HG02852 (cell line): ENCODE results near the gene ALPI.

Experiments used
- ATAC-seq: cut with Tn5 transposase; IDR thresholded peaks from one replicate; pipeline ENCODE4 v1.9.1; 2021; ENCODE audit warnings: mild to moderate bottlenecking, moderate library complexity; ENCODE audit not compliant: unreplicated experiment

ALPI gene

DNA sequence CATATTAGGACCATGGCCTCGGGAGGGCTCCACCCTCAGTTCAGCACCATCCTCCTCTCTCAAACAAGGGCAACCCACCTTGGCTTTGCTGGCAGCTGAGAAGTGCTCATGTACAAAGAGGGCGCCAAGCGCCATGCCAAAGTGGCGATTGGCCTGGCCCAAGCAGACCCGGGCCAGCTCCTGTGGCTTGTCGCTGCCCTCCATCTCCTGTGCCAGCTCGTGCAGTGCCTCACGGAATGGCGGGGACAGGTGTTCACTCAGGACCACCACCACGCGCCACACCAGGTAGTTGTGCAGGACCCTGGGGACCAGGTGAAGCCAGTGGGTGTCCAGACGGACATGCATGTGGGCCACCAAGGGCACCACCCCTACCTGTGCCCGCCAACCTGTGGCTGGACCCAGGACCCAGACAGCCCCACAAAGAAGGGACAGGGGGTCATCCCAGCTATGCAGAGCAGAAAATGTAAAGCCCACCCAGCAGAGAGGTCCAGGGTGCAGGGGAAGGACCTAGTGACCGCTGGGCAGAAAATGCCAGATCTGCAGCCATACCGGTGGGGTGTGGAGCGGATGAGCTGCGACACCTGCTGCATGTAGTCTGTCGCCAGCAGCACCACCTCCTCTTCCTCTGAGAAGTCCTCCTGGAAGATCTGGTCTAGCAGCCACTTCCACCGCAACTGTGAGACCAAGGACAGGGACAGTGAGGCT, 28.1 kb downstream of the ALPI start:
- ATAC-seq, result no peak

DNA sequence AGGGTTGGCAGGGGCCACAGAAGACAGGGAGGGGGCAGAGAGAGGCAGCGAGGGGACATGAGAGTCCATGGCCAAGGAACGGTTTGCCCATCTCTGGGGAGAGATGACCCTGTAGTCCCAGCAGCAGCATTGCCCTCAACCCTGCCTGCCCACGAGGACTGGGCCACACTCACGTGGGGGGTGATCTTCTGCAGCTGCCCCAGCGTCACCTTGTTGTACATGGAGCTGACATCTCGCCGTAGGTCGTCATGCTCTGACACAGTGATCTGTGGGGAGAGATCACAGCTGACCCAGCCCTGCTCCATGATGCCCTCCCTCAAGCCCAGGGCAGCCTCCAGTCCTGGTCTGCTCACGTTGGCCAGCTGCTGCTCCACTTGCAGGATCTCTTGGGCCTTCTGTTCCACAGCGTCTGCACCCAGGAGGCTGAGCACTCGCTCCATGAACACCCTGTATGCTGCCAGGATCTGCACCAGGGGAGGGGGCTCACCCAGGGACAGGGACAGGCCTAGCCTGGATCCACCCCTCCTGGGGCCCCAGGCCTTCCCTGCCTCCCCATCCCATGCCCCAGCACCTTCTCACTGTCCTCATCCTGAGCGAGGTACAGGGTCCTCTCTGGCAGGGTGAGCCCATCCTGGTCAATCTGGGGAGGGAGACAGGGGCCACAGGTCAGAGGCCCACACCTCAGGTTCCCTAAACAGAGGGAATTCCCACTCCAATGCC, 28.8 kb downstream of the ALPI start:
- ATAC-seq, result no peak

DNA sequence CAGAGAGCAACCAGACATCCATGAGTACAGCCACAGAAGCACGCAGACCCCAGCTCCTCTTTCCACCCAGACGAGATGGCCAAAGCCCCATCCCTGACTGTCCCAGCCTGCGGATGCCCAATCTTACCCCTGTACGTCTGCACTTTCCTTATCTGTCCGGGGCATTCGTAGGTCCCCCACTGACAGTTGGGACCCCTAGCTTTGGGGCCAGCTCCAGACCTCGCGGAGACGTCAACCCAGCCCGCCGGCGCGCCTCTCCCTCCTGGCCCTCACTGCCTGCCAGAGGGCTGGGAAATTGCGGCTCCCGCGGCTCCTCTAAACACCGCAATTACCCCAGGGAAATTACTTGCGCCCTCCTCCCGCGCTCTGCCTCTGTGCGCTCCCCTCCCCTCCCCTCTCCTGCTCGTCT, 29.4 kb downstream of the ALPI start:
- no peak for ATAC-seq

DNA sequence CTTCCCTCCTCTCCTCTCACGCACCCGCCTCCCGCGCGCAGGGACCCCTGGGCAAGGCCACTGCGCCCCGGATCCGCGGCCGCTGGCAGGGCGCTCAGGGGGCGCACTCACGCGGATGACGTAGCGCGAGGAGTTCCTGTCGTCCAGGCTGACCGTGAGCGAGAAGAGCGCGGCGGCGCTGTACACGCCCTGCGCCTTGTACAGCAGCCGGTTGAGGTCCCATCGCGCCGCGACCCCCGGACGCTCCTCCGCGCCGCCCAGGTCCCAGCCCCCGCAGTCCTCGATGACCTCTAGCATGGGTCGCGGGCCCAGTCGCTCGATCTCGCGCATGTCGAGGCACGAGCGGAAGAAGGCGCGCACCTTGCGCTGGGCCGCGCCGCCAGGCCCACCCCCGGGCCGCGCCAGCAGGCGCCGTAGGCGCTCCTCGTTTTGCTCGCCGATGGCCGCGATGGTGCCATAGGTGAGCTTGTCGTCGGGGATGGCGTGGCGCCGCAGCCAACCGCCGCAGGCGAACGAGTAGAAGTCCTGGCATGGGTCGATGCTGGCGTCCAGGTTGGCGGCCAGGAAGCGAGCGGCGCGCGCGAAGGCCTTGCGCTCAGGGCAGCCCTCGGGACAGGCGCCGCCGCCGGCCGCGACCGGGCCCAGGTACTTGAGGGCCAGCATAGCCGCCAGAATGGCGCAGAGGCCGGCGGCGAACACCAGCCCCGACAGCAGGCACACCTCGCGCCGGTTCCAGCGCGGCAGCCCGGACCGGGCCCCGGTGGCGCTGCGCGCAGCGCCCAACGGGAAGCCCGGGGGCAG, 30.0 kb downstream of the ALPI start:
- no peak for ATAC-seq

DNA sequence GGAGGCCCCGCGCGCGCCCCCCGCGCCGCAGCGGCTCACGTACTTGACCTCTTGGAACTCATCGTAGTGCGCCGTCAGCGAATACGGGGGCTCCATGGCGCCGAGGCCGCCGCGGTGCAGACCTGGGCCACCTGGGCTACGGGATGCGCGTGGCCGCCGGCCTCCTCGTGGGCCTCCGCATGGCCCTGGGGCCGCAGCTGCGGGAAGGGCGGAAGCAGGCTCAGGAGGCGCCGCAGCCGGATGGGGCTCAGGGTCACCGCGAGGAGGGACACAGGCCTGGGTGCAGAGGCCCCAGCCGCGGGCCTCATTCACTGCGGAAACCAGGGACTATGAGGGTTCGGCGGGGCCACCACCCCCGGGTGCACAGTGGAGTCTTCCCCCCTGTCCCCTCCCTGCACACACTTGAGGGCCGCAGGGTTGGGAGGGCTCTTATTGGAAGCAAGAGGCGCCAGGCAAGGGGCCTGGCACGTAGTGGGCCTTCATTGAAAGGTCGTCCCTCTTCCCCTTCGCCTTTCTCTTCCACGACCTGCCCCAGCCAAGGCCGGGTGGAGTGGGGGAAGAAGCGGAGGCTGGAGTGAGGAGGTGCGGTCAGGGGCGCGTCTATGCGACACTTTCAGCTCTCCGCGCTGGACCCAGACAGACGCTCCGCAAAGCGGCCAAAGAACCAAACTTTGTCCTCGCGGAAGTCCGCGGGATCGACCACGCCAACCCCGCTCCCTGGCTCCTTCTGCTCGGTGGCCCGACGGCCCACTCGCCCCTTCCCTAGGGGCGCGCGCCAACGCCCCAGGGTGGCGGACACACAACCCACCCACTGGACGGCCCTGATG, 30.8 kb downstream of the ALPI start:
- ATAC-seq, result no peak

DNA sequence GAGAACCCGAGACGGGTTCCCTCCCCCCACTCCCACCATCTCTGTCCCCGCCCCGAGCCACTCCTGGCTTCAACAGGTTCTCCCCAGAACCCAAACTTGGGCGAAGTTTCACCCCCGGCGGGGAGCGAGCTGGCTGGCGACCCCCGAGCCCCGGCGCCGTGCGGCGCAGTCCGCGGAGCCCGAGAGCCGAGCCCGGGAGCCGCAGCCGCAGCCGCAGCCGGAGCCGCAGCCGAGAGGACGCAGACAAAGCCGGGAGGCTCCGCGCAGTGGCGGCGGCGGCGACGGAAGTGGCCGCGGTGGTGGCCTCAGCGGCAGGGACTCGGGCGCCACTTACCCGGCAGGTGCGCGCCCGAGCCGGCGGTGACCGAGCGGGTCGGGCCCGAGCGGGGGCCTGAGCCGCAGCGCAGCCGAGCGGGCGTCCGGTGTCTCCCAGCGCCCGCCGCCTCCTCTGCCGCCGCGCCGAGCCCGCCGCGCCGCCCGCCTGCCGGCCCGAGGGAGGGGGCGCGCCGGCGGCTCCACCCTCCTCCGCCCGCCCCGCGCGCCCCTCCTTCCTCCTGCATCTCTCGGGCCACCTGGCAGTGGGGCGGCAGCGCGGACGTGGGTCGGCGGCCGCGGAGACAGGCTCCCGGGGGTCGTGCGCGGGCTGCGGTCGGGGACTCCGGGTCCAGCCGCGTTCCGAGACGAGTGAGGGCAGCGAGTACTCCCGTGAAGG, 31.6 kb downstream of the ALPI start, which contains the start of gene ECEL1:
TSS of gene ECEL1 (minus strand) at position 450 of the 712 bp plus-strand sequence. CDS start 1,181 bp downstream, outside the sequence.
- ATAC-seq, result no peak

DNA sequence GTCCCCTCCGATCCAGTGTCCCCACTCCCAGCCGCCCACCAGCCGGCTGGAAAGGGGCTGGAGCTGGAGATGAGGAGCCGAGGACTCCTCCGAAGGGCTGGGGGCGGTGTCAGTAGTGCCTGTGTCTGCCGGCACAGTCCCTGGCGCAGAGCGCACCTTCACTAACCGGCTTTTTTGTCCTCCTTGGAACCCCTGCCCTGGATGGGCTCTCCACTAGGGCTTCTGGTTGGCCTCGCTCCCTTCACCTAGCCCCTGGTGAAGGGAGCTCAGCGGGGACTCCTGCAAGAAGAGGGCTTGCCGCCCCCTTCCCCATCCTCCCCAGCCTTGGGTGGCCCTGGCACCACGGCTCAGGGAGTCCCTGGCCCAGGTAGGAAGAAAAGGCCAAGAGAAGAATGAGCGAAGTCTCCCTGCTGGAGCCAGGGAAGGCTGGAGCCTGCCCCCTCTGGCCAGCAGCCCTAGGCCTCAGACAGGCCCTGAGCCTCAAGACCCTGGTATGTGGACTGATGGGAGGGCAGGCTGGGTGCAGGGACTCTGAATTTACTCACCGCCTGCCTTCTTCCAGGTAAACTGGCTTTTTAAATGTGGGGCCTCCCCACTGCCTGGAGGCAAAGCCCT, 32.3 kb downstream of the ALPI start:
- ATAC-seq, result no peak

DNA sequence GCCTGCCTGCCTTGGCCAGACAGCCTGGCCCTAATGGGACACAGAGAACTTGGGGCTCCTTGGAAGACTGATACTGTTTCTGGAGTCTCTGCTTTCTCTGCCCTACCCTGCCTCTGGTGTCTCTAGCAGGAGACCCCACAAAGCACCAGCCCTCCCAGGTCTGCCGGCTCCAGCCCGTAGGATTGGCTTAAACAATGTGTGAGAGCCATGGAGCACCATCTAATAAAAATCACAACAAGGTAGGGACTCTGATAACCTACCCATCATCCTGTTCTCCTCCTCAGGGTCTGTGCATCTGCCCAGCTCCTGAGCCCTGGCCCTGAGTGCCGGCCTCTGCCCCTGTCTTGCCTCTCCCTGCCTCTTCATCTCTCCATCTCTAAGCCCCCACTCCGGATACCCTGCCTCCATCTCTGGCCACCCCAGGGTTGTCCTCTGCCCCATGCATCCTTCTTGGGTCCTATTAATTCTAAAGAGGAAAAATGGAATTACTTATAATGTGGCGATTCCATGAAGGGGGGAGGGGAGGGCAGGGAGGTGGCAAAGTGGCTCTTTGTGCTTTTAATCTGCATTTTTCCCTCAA, 32.9 kb downstream of the ALPI start:
- no peak for ATAC-seq

DNA sequence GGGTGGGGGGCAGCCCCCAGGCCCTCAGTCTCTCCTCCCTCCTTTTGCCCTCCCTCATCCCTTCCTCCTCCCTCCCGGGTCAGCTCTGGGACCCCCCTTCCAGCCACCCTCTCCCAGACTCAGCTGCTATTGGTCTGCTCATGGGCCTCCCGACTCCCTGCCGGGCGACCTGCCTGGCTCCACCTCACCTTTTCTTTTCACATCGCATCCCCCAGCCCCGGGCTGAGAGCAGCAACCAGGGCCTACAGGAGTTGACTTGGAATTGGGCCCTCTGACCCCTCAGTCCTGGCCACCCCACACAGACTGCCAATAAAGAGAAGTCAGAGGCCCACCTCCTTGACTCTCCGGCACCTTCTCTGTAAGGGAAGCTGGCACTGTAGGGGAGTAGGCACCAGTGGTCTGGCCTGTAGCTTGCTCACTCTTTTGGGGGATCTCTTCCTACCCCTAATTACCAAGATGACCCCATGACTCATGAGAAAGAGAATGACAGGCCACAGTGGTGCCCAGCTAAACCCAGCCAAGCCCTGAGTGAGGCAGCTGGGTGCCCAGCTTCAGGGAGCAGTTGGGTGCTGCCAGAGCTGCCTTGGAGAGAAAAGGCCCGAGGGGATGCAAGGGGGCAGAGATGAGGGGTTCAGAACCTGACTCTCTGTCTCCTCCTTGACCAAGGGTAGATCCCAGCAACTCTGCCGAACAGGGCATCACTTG, 33.7 kb downstream of the ALPI start:
- no peak for ATAC-seq

DNA sequence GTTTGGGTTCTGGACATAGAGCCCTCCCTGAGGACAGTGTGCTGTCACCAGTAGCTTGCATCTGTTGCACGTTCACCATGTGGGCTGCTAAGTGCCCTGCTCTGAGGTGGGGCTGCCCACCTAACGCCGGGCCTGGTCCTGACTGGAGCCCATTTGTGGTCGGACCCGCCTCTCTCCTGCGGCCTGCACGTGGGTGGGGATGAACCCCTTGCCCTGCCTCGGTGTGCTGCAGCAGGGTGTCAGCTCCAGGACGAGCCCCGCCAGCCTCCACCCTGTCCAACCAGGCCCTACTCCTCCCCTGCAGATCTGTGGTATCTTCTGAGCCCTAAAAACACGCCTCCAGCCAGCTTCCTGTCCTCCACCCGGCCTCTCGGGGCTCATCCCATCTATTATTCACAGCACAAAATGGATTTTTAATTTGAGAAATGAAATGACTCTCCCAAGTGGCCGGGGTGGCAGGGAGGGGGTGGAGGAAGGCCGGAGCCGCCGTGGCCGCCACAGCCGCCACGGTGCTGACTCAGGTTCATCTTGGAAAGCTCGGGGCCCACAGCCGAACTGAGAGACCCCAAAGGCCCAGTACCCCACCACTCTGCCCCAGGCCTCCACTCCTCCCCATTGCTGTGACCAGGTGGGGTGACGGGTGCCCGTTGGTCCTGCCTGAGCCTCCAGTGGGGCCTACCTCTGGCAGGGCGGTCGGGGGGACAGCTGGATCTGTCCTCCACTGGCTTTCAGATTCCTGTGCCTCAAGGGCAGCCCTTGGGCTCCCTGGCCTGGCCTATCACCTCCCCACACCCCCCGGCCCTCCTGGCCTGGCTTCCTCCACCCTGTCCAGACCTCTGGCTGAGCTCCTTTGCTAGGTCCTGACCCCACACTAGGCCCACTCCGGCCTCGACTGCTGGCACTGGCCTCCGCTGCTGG, 34.5 kb downstream of the ALPI start:
- ATAC-seq, result no peak

DNA sequence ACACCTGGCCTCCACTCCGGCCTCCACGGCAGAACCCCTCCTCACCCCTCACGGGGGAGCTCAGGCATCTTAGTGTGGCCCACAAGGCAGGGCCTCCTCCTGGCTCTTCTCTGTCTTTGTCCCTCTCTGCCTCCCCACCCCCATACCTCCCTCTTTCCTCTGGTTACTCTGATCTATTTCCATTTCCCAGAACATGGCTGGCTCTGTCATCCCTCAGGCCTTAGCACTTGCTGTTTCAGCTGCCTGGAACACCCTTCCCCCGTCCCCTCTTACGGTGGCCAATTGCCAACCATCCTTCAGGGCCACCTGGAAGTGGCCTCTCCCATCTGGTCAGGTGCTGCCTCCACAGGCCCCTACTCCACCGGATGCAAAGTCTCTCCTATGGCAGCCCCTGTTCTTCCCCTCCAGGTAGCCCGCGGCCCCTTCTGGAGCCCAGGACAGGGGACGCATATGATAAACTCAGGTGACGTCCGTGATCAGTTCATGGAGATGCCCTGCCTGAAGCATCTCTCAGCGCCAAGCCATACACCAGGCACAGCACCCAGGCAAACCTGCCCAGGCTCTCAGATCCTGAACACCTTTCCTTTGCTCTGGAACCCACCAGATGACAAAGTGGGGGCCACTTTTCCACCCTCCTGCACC, 35.3 kb downstream of the ALPI start:
- ATAC-seq, result no peak

DNA sequence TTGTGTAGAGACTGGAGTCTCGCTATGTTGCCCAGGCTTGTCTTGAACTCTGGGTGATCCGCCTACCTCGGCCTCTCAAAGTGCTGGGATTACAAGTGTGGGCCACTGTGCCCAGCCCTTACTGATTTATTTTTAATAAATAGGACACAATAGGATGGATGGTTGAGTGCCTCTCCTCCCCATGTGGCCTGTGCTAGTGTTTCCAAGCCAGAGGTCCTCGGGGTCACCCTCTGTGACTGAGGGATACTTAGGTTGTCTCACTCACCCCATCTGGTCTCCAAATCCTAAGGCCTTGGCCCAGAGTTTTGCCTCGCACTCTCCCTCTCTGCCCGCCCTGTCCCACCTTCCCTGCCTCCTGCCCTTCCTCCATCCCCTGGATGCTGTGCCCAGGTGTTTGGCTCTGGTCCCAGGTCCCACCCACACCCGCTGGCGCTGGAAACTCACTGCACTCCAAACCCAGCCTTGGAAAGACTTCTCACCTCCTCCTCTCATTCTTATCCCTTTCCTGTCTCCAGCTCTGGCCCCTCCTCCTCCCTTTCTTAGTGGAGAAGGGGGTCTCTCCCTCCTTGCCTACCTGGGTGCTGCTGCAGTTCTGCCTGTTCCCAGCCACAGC, 36.4 kb downstream of the ALPI start:
- no peak for ATAC-seq

DNA sequence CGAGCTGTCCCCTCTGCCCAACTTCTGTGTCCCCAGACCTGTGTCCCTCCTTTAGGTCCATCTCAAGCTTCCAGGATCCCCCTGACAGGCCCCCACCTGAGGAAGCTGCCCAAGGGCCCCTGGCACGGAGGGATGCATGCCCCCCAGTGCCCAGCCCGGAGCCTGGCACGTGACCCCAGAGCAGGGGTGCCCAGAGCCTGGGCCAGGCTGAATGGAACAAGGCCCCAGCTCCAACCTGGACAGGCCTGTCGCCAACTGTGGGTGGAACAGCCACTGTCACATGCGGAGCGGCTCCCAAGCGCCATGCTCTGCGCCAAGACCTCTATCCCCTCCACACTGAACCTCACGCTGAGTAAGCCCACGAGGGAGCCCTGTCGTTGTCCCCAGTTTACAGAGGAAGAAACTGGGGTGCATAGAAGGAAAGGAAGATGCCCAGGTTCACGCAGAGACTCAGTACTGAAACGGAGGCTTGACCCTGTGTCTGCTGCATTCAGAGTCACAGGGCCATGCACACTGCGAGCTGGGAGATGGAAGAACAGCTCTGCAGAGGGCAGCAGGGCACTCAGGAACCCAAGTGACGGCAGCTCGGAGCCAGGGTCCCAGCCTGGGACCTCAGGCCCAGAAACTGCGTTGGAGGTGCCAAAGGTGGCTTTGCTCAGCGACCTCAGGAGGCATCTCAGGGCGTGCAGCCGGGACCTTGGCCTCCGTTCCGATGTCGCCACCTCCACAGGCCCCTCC, 37.2 kb downstream of the ALPI start:
- ATAC-seq, result no peak

DNA sequence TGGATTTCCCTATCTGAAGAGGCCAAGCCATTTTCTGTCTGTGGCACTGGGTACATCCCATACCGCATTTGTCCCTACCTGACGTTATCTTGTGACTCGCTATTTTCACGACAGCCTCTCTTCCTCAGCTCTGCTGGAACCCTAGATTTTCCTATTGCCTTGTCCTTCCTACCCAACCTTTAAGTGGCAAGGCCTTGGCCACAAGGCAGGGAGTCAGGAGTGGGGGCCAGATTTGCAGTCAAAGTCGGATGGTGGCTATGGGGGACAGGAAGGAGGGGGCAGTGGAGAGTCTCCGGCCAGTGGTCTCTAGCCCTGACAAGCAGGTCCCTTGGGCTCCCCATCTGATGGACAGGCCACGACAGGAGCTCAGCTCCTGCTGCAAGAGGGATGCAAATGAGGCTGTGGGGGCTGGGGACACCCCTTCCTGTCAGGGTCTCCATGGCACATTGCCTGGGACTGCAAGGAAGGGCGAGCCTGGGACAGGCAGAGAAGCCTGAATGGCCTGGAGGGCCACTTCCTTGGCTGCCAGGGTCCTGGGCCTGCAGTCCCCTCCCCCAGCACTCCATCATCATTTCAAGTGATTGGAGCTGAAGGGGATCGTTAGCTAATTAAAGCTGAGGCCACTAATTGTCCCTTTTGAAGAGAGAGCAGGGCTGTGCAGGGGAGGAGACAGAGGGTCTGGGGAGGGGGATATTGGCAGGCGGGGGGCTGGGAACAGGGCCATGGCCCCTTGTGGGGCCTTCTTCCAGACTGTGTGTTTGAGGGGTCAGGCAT, 37.9 kb downstream of the ALPI start:
- ATAC-seq, result no peak

DNA sequence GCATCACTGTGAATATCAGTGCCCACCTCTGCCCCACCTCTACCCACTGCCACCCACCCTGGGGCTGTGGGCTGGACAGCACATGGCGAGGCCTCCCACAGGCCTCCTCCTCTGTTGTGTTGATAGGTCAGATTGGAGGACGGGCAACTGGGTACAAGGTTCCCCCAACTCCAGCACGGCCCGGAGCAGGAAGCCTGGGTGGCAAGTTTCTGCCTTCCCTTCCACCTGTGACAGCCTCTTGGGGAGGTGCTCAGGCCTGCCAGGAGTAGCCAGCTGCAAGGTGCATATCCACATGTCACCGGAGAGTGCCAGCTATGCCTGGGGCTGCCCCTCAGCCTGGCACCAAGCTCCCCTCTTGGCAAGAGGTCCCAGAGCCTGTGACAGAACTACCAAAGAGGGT, 38.6 kb downstream of the ALPI start:
- ATAC-seq, result no peak
